WTC11 (cell line): Measurements from ENCODE around the gene ALDH3B1. TPM values are rescaled to one million over a fixed set of nuclear protein-coding genes. Genes with fewer than 3 reads are reported as not detected.

ENCODE experiments used
- ATAC-seq: fragments of 200-7000 bp; cut with Tn5 transposase; 2 replicates; pipeline ENCODE4 v1.10.0; 2021; ENCODE audit warnings: mild to moderate bottlenecking, moderate library complexity
- CTCF ChIA-PET: fragments of 300-600 bp; sonication (Branson Sonifier 250); formaldehyde crosslinking; loops from one replicate; lab custom pipeline; 2021; ENCODE audit warnings: antibody characterized with exemption; lab: Charles Lee
- POLR2A ChIA-PET: fragments of 350-600 bp; sonication (Branson Sonifier 250); formaldehyde crosslinking; loops from one replicate; lab custom pipeline; 2021; ENCODE audit warnings: antibody characterized with exemption; lab: Charles Lee
- DNase-seq: peaks from one replicate; pipeline ENCODE4 v3.0.0; 2021; ENCODE audit warnings: low spot score
- H3K27ac Mint-ChIP-seq: 2 replicates; pipeline ENCODE4 v1.8.0; 2021; ENCODE audit warnings: mixed read lengths
- H3K27me3 Mint-ChIP-seq: 2 replicates; pipeline ENCODE4 v1.8.0; 2021; ENCODE audit warnings: low read depth, mild to moderate bottlenecking, moderate library complexity, mixed read lengths
- H3K36me3 Mint-ChIP-seq: 2 replicates; pipeline ENCODE4 v1.8.0; 2021; ENCODE audit warnings: mixed read lengths
- H3K4me1 Mint-ChIP-seq: 2 replicates; pipeline ENCODE4 v1.8.0; 2022; ENCODE audit warnings: mixed read lengths
- H3K4me3 Mint-ChIP-seq: 2 replicates; pipeline ENCODE4 v1.8.0; 2021; ENCODE audit warnings: mild to moderate bottlenecking, moderate library complexity, mixed read lengths
- H3K9me3 Mint-ChIP-seq: 2 replicates; pipeline ENCODE4 v1.8.0; 2021; ENCODE audit warnings: mixed read lengths
- AFF4 ChIP-seq: sonication (generic); formaldehyde crosslinking; IDR thresholded peaks from 2 replicates; pipeline ENCODE4 v1.8.1; 2023; ENCODE audit warnings: mild to moderate bottlenecking, missing genetic modification reagents, borderline replicate concordance
- CBFB ChIP-seq: sonication (generic); formaldehyde crosslinking; IDR thresholded peaks from 2 replicates; pipeline ENCODE4 v1.8.1; 2022; ENCODE audit warnings: mild to moderate bottlenecking, low read depth, missing genetic modification reagents
- FOXK1 ChIP-seq: sonication (generic); formaldehyde crosslinking; IDR thresholded peaks from 2 replicates; pipeline ENCODE4 v1.8.0; 2022; ENCODE audit warnings: mild to moderate bottlenecking, moderate library complexity, missing genetic modification reagents
- GABPB1 ChIP-seq: sonication (generic); formaldehyde crosslinking; IDR thresholded peaks from 2 replicates; pipeline ENCODE4 v1.8.1; 2023; ENCODE audit warnings: mild to moderate bottlenecking, missing genetic modification reagents
- HMGA2 ChIP-seq: fragments of 250-450 bp; sonication (Bioruptor Pico); IDR thresholded peaks from 2 replicates; pipeline ENCODE4 v1.4.0; 2021; ENCODE audit warnings: mild to moderate bottlenecking, moderate library complexity
- JAZF1 ChIP-seq: fragments of 250-450 bp; sonication (Bioruptor Pico); IDR thresholded peaks from 2 replicates; pipeline ENCODE4 v1.9.0; 2021; ENCODE audit warnings: moderate library complexity, mild to moderate bottlenecking, inconsistent platforms
- JUN ChIP-seq: sonication (generic); formaldehyde crosslinking; IDR thresholded peaks from 2 replicates; pipeline ENCODE4 v1.8.0; 2023; ENCODE audit warnings: mild to moderate bottlenecking, missing genetic modification reagents
- KAT7 ChIP-seq: sonication (generic); formaldehyde crosslinking; IDR thresholded peaks from 2 replicates; pipeline ENCODE4 v1.8.1; 2023; ENCODE audit warnings: missing genetic modification reagents, mild to moderate bottlenecking, borderline replicate concordance
- MXD4 ChIP-seq: fragments of 250-450 bp; sonication (Bioruptor Pico); IDR thresholded peaks from 2 replicates; pipeline ENCODE4 v1.8.0; 2021; ENCODE audit warnings: mild to moderate bottlenecking, moderate library complexity, borderline replicate concordance
- NR1H2 ChIP-seq: sonication (generic); formaldehyde crosslinking; IDR thresholded peaks from 2 replicates; pipeline ENCODE4 v1.9.0; 2021; ENCODE audit warnings: mild to moderate bottlenecking, moderate library complexity, missing genetic modification reagents
- RELA ChIP-seq: sonication (generic); formaldehyde crosslinking; IDR thresholded peaks from 2 replicates; pipeline ENCODE4 v1.8.1; 2022; ENCODE audit warnings: missing genetic modification reagents, mild to moderate bottlenecking, borderline replicate concordance
- RORB ChIP-seq: fragments of 250-450 bp; sonication (Bioruptor Pico); IDR thresholded peaks from 2 replicates; pipeline ENCODE4 v1.9.0; 2021; ENCODE audit warnings: mild to moderate bottlenecking
- SMAD4 ChIP-seq: sonication (generic); formaldehyde crosslinking; IDR thresholded peaks from 2 replicates; pipeline ENCODE4 v1.8.0; 2022; ENCODE audit warnings: mild to moderate bottlenecking, missing genetic modification reagents
- SOX15 ChIP-seq: fragments of 250-450 bp; sonication (Bioruptor Pico); IDR thresholded peaks from 2 replicates; pipeline ENCODE4 v1.9.0; 2021; ENCODE audit warnings: mild to moderate bottlenecking
- STAT6 ChIP-seq: sonication (generic); formaldehyde crosslinking; conservative IDR thresholded peaks from 2 replicates; pipeline ENCODE4 v1.8.1; 2023; ENCODE audit warnings: mild to moderate bottlenecking, low read depth, missing genetic modification reagents, moderate library complexity
- TCF7 ChIP-seq: sonication (generic); formaldehyde crosslinking; IDR thresholded peaks from 2 replicates; pipeline ENCODE4 v1.8.0; 2022; ENCODE audit warnings: mild to moderate bottlenecking, low read depth, missing genetic modification reagents, moderate library complexity
- TEAD1 ChIP-seq: sonication (generic); formaldehyde crosslinking; IDR thresholded peaks from 2 replicates; pipeline ENCODE4 v1.8.0; 2022; ENCODE audit warnings: mild to moderate bottlenecking, missing genetic modification reagents
- TEAD4 ChIP-seq: sonication (generic); formaldehyde crosslinking; IDR thresholded peaks from 2 replicates; pipeline ENCODE4 v1.8.0; 2022; ENCODE audit warnings: mild to moderate bottlenecking, missing genetic modification reagents
- USF1 ChIP-seq: sonication (generic); formaldehyde crosslinking; IDR thresholded peaks from 2 replicates; pipeline ENCODE4 v1.8.0; 2022; ENCODE audit warnings: mild to moderate bottlenecking, missing genetic modification reagents
- ZMAT4 ChIP-seq: fragments of 250-450 bp; sonication (Bioruptor Pico); IDR thresholded peaks from 2 replicates; pipeline ENCODE4 v1.9.0; 2021; ENCODE audit warnings: mild to moderate bottlenecking
- ZNF121 ChIP-seq: sonication (generic); formaldehyde crosslinking; IDR thresholded peaks from 2 replicates; pipeline ENCODE4 v1.8.0; 2023; ENCODE audit warnings: missing genetic modification reagents
- ZNF425 ChIP-seq: fragments of 250-450 bp; sonication (Bioruptor Pico); conservative IDR thresholded peaks from 2 replicates; pipeline ENCODE4 v1.9.0; 2021; ENCODE audit warnings: mild to moderate bottlenecking
- ZNF512 ChIP-seq: sonication (generic); formaldehyde crosslinking; IDR thresholded peaks from 2 replicates; pipeline ENCODE4 v1.8.1; 2022; ENCODE audit warnings: missing genetic modification reagents, borderline replicate concordance
- ZNF671 ChIP-seq: fragments of 250-450 bp; sonication (Bioruptor Pico); IDR thresholded peaks from 2 replicates; pipeline ENCODE4 v1.8.0; 2021; ENCODE audit warnings: mild to moderate bottlenecking
- total RNA-seq: library from RNA; stranded (reverse); gene quantifications from 3 replicates; pipeline ENCODE4 v1.2.3, GENCODE V29; 2021
- TF ChIP-seq, protein P1 (sequence below): sonication (generic); formaldehyde crosslinking; IDR thresholded peaks from 2 replicates; pipeline ENCODE4 v1.8.1; 2022; ENCODE audit warnings: mild to moderate bottlenecking, missing genetic modification reagents, moderate library complexity, borderline replicate concordance

ALDH3B1 gene
- total RNA-seq, 1 experiment from 2014 or later = 0.46 TPM

- Mint-ChIP-seq H3K27me3 (no peaks in the 10 kb centered on the region), H3K9me3 (no peaks in the 10 kb centered on the region)
- TF ChIP-seq CBFB (no peak), ZNF671 (CRISPR knock-in tag) (no peak), JAZF1 (CRISPR knock-in tag) (no peak), RELA (CRISPR knock-in tag) (no peak), MXD4 (no peak), HMGA2 (CRISPR knock-in tag) (no peak), ZNF121 (no peak), ZNF425 (no peak), KAT7 (no peak), TCF7 (CRISPR knock-in tag) (no peak), RORB (no peak)
- TF ChIP-seq, protein P1, sequence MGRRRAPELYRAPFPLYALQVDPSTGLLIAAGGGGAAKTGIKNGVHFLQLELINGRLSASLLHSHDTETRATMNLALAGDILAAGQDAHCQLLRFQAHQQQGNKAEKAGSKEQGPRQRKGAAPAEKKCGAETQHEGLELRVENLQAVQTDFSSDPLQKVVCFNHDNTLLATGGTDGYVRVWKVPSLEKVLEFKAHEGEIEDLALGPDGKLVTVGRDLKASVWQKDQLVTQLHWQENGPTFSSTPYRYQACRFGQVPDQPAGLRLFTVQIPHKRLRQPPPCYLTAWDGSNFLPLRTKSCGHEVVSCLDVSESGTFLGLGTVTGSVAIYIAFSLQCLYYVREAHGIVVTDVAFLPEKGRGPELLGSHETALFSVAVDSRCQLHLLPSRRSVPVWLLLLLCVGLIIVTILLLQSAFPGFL (CRISPR knock-in tag) = no peak
- TF ChIP-seq, all 79 proteins: peak for 0
- ATAC-seq (peak; percentile 32), DNase-seq (peak; percentile 53)
- Mint-ChIP-seq H3K4me3 (no peak overlapping the region), H3K4me1 (peaks cover 8% of the 10 kb centered on the region), H3K27ac (no peak overlapping the region), H3K36me3 (no peaks in the 10 kb centered on the region)
- ChIA-PET CTCF (interaction anchor here (0.6 to 2.2 kb wide), 9 partner anchors 8 to 137 kb away, joined by 3 to 11 read pairs (median 4); partner anchors contain the start of gene ALDH3B1), POLR2A (no interaction called here)
Observed at GRCh38 chr11:68021167-68021787, 11.2 kb downstream of the ALDH3B1 start.

DNA sequence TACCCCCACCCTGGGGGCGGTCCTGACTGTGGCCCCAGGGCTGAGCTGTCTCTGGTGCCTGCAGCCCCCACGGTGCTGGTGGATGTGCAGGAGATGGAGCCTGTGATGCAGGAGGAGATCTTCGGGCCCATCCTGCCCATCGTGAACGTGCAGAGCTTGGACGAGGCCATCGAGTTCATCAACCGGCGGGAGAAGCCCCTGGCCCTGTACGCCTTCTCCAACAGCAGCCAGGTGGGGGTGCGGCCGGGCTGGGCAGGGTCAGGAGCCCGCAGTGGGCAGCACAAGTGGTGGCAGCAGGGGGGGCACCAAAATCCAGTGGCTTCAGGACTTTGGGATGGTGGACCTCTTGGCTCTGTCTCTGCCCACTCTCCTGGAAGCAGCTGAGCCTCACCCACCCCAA, 12.4 kb downstream of the ALDH3B1 start:
- ChIA-PET POLR2A (no interaction called here), CTCF (interaction anchor here (1.0 to 1.5 kb wide), 4 partner anchors 13 to 186 kb away, joined by 3 to 11 read pairs (median 4); partner anchors contain the start of genes ALDH3B1 and TCIRG1)
- Mint-ChIP-seq H3K9me3 (no peaks in the 10 kb centered on the region), H3K4me3 (no peak overlapping the region), H3K4me1 (peaks cover 8% of the 10 kb centered on the region), H3K36me3 (no peaks in the 10 kb centered on the region), H3K27me3 (no peaks in the 10 kb centered on the region), H3K27ac (no peak overlapping the region)
- no peak for ATAC-seq
- no peak for DNase-seq
- TF ChIP-seq USF1 (CRISPR knock-in tag) (no peak), TEAD4 (CRISPR knock-in tag) (no peak), SOX15 (CRISPR knock-in tag) (no peak), GABPB1 (CRISPR knock-in tag) (no peak), ZNF512 (CRISPR knock-in tag) (no peak), SMAD4 (CRISPR knock-in tag) (no peak), STAT6 (CRISPR knock-in tag) (no peak), AFF4 (no peak), FOXK1 (CRISPR knock-in tag) (no peak), TEAD1 (CRISPR knock-in tag) (no peak), JUN (CRISPR knock-in tag) (no peak), ZMAT4 (CRISPR knock-in tag) (no peak), NR1H2 (CRISPR knock-in tag) (no peak)
